HCT116 (cell line): ENCODE measurements around the gene CCSER1. TPM values are rescaled to one million over a fixed set of nuclear protein-coding genes. Genes with fewer than 3 reads are reported as not detected.
A peak's percentile ranks its signal among the peaks of the same experiment; 100 is the strongest.

Experiments used
- ATAC-seq: fragments of 200-7000 bp; cut with Tn5 transposase; 2 replicates; pipeline ENCODE4 v1.9.1; 2020; ENCODE audit warnings: mild to moderate bottlenecking, moderate library complexity
- BruUV-seq: library from RNA; stranded (reverse); fragments of 400-500 nt; replicated peaks from 2 replicates; lab custom pipeline; 2021; lab: Mats Ljungman, UMichigan
- CTCF ChIA-PET: fragments of 300-600 bp; sonication (Branson Sonifier 250); formaldehyde crosslinking; loops from one replicate; lab custom pipeline; 2021; ENCODE audit warnings: antibody characterized with exemption; lab: Charles Lee
- POLR2A ChIA-PET: fragments of 300-600, 350-600 bp; sonication (Branson Sonifier 250); formaldehyde crosslinking; loops from one replicate; lab custom pipeline; 2021; ENCODE audit warnings: antibody characterized with exemption; lab: Charles Lee
- RAD21 ChIA-PET, 2 experiments: fragments of 300-600 bp; sonication (Branson Sonifier 250); formaldehyde crosslinking; loops; one replicate each; lab custom pipeline; 2023; ENCODE audit warnings: low total read pairs in 2 of 2; ENCODE audit not compliant: uncharacterized antibody in 2 of 2, unreplicated experiment in 2 of 2, low non-redundant PET in 1 of 2; lab: Charles Lee
- DNase-seq: peaks from one replicate; pipeline ENCODE4 v3.0.0-alpha.2; 2010; ENCODE audit warnings: low read depth, low spot score
- H2AFZ ChIP-seq: fragments of 200-600 bp; shearing (Covaris generic), sonication (generic); 2 replicates; pipeline ENCODE4 v1.6.1; 2017; ENCODE audit warnings: low read depth, mixed run types, mixed read lengths, antibody characterized with exemption, low read length; ENCODE audit not compliant: poor library complexity, severe bottlenecking
- H3K27ac ChIP-seq: 2 replicates; pipeline ENCODE4 v1.5.1; 2012; ENCODE audit warnings: low read depth, low read length
- H3K27me3 ChIP-seq: fragments of 200-600 bp; sonication (generic); 2 replicates; pipeline ENCODE4 v1.6.1; 2016; ENCODE audit warnings: mixed run types, low read length, mixed read lengths; ENCODE audit not compliant: insufficient read depth
- H3K36me3 ChIP-seq, 2 experiments: fragments of 200-500 bp in 1 of 2; fragments of 200-600 bp in 1 of 2; sonication (Bioruptor generic) in 1 of 2; sonication (generic) in 1 of 2; 2 replicates each; pipeline versions ENCODE4 v1.5.1 to v1.6.1; 2014 to 2016; ENCODE audit warnings: low read length in 2 of 2, inconsistent platforms in 1 of 2, mixed read lengths in 1 of 2, mixed run types in 1 of 2; ENCODE audit not compliant: insufficient read depth in 2 of 2, control insufficient read depth in 1 of 2
- H3K4me1 ChIP-seq, 2 experiments: fragments of 200-600 bp in 1 of 2; sonication (generic) in 1 of 2; 2 replicates each; pipeline versions ENCODE4 v1.5.1 to v1.6.1; 2012 to 2017; ENCODE audit warnings: low read length in 2 of 2, inconsistent platforms in 1 of 2, mild to moderate bottlenecking in 1 of 2, mixed read lengths in 1 of 2, mixed run types in 1 of 2, moderate library complexity in 1 of 2; ENCODE audit not compliant: insufficient read depth in 2 of 2, control insufficient read depth in 1 of 2
- H3K4me2 ChIP-seq: fragments of 200-600 bp; sonication (generic); 2 replicates; pipeline ENCODE4 v1.6.1; 2017; ENCODE audit warnings: mixed run types, low read length, mixed read lengths
- H3K4me3 ChIP-seq, 2 experiments: fragments of 200-600 bp in 1 of 2; sonication (generic) in 1 of 2; replicated peaks in 1 of 2; 2 replicates each; pipeline ENCODE4 v1.5.1; 2011 to 2016; ENCODE audit warnings: low read length in 2 of 2, control low read depth in 1 of 2, low read depth in 1 of 2, mild to moderate bottlenecking in 1 of 2, mixed read lengths in 1 of 2, mixed run types in 1 of 2
- H3K79me2 ChIP-seq: fragments of 200-600 bp; sonication (generic); 2 replicates; pipeline ENCODE4 v1.6.1; 2017; ENCODE audit warnings: mild to moderate bottlenecking, mixed run types, low read length, moderate library complexity, mixed read lengths; ENCODE audit not compliant: insufficient read depth
- H3K9ac ChIP-seq: fragments of 200-600 bp; sonication (generic); 2 replicates; pipeline ENCODE4 v1.6.1; 2016; ENCODE audit warnings: low read length, mixed read lengths
- H3K9me2 ChIP-seq: fragments of 200-600 bp; sonication (generic), shearing (Covaris generic); 2 replicates; pipeline ENCODE4 v1.6.1; 2017; ENCODE audit warnings: mixed run types, mild to moderate bottlenecking, moderate library complexity; ENCODE audit not compliant: insufficient read depth
- H3K9me3 ChIP-seq, 2 experiments: fragments of 200-500 bp in 1 of 2; fragments of 200-600 bp in 1 of 2; sonication (Bioruptor generic) in 1 of 2; sonication (generic) in 1 of 2; 2 replicates each; pipeline ENCODE4 v1.6.1; 2014 to 2017; ENCODE audit warnings: low read length in 2 of 2, mixed read lengths in 2 of 2, inconsistent platforms in 1 of 2, low read depth in 1 of 2, mild to moderate bottlenecking in 1 of 2, mixed run types in 1 of 2, moderate library complexity in 1 of 2; ENCODE audit not compliant: control insufficient read depth in 1 of 2, insufficient read depth in 1 of 2
- H4K20me1 ChIP-seq: fragments of 200-600 bp; sonication (generic), shearing (Covaris generic); 2 replicates; pipeline ENCODE4 v1.6.1; 2017; ENCODE audit warnings: mixed run types, mild to moderate bottlenecking, moderate library complexity; ENCODE audit not compliant: insufficient read depth
- EGR1 ChIP-seq: IDR thresholded peaks from 2 replicates; pipeline ENCODE4 v1.6.1; 2012; ENCODE audit warnings: low read depth
- EZH2 ChIP-seq: fragments of 200-600 bp; sonication (generic); IDR thresholded peaks from 2 replicates; pipeline ENCODE4 v1.6.1; 2017; ENCODE audit warnings: antibody characterized with exemption, mixed run types
- EZH2phosphoT487 ChIP-seq: fragments of 200-600 bp; IDR thresholded peaks from 2 replicates; pipeline ENCODE4 v1.6.1; 2018; ENCODE audit warnings: antibody characterized with exemption, borderline replicate concordance
- FOSL1 ChIP-seq: IDR thresholded peaks from 2 replicates; pipeline ENCODE4 v1.6.1; 2012; ENCODE audit warnings: low read depth
- JUND ChIP-seq: IDR thresholded peaks from 2 replicates; pipeline ENCODE4 v1.6.1; 2012
- POLR2A ChIP-seq: IDR thresholded peaks from 2 replicates; pipeline ENCODE4 v1.7.0; 2011; ENCODE audit warnings: borderline replicate concordance; ENCODE audit not compliant: insufficient read depth, insufficient read length; ENCODE audit errors: extremely low read depth
- RAD21 ChIP-seq: IDR thresholded peaks from 2 replicates; pipeline ENCODE4 v1.6.1; 2012; ENCODE audit warnings: low read depth, mild to moderate bottlenecking
- REST ChIP-seq: IDR thresholded peaks from 2 replicates; pipeline ENCODE4 v1.6.1; 2012; ENCODE audit warnings: low read depth
- SRF ChIP-seq: IDR thresholded peaks from 2 replicates; pipeline ENCODE4 v1.6.1; 2012; ENCODE audit warnings: low read depth
- YY1 ChIP-seq: IDR thresholded peaks from 2 replicates; pipeline ENCODE4 v1.6.1; 2011; ENCODE audit warnings: low read length, low read depth, moderate library complexity, mild to moderate bottlenecking; ENCODE audit not compliant: insufficient replicate concordance; ENCODE audit errors: extremely low read depth
- ZNF274 ChIP-seq: fragments of 200-500 bp; sonication (Bioruptor generic); IDR thresholded peaks from 2 replicates; pipeline ENCODE4 v1.6.1; 2014; ENCODE audit warnings: mild to moderate bottlenecking, low read depth, low read length, inconsistent platforms
- intact Hi-C: fragments of 100-400 bp; cut with micrococcal nuclease; formaldehyde crosslinking; loops from 2 replicates; pipeline ENCODE4 v1.10.0; 2022
- total RNA-seq: library from RNA; stranded (reverse); gene quantifications from one replicate; pipeline ENCODE4 v1.2.1, GENCODE V29; 2021; ENCODE audit not compliant: unreplicated experiment

CCSER1 gene
- total RNA-seq, 1 experiment from 2014 or later: 6.7 TPM

- TF ChIP-seq REST (no peak), EZH2phosphoT487 (no peak), YY1 (no peak), RAD21 (no peak), ZNF274 (no peak), SRF (no peak), JUND (no peak), EGR1 (no peak), EZH2 (no peak)
These were observed 1320.0 kb downstream of the CCSER1 start (continued) for GRCh38 chr4:91447168-91447567.

- H3K36me3 ChIP-seq: no peaks in the 10 kb centered on the region
- peaks cover 0 to 6% of the 10 kb centered on the region in 2 experiments; a peak in 1 of 4 replicates for H3K4me1 ChIP-seq
- H3K9ac ChIP-seq: no peak overlapping the region
- ATAC-seq: peak; percentile 88
- H3K4me3 ChIP-seq: no peak overlapping the region
- no peaks in the 10 kb centered on the region for H3K27me3 ChIP-seq
- no peak overlapping the region for H3K27ac ChIP-seq
- no peaks in the 10 kb centered on the region for H3K79me2 ChIP-seq
- RAD21 ChIA-PET: no interaction called here
- H3K9me2 ChIP-seq: no peaks in the 10 kb centered on the region
- no peaks in the 10 kb centered on the region for H3K9me3 ChIP-seq
- TF ChIP-seq POLR2A (peak; percentile 83), REST (no peak), FOSL1 (0 out of 2 replicates have a peak, but pooled peaks have one; percentile 24)
- TF ChIP-seq, all 23 proteins: peak for 2
- intact Hi-C loops: no loop called here
- Histone ChIP-seq H3K4me2 (peak overlapping the region; percentile 17; the same call in 1 of the 2 replicates), H2AFZ (peak overlapping the region; percentile 7), H4K20me1 (no peaks in the 10 kb centered on the region)
- POLR2A ChIA-PET: no interaction called here
- peak; percentile 13 for DNase-seq
- BruUV-seq: no TSS peak
- CTCF ChIA-PET: no interaction called here
These were observed 1321.6 kb downstream of the CCSER1 start for GRCh38 chr4:91448668-91449330.
